Subcutaneous abdominal adipose tissue (tissue), 5 donors: ENCODE results near the gene ULBP3.
"Not testable (repeated sequence)": the region's sequence is repeated elsewhere in the genome, so short reads cannot be mapped to it uniquely, and the experiment has no call there.

Experiments used
- H3K27ac ChIP-seq: one replicate; pipeline ENCODE4 v1.7.0; 2013; ENCODE audit warnings: low read depth, mild to moderate bottlenecking, inconsistent platforms, low read length, moderate library complexity
- H3K27me3 ChIP-seq, 5 donors: one replicate each; pipeline ENCODE4 v1.7.0; 2013; ENCODE audit warnings: low read length in 5 of 5, inconsistent platforms in 1 of 5; ENCODE audit not compliant: control insufficient read depth in 5 of 5, insufficient read depth in 4 of 5
- H3K36me3 ChIP-seq, 5 donors: one replicate each; pipeline ENCODE4 v1.7.0; 2013; ENCODE audit warnings: low read length in 5 of 5; ENCODE audit not compliant: control insufficient read depth in 5 of 5, insufficient read depth in 5 of 5
- H3K4me1 ChIP-seq, 5 donors: one replicate each; pipeline ENCODE4 v1.7.0; 2013; ENCODE audit warnings: low read length in 5 of 5, mild to moderate bottlenecking in 3 of 5, moderate library complexity in 1 of 5; ENCODE audit not compliant: control insufficient read depth in 5 of 5, insufficient read depth in 5 of 5
- H3K4me3 ChIP-seq, 5 donors: one replicate each; pipeline ENCODE4 v1.7.0; 2013; ENCODE audit warnings: low read length in 5 of 5, low read depth in 1 of 5
- H3K9ac ChIP-seq, 5 donors: one replicate each; pipeline ENCODE4 v1.7.0; 2013; ENCODE audit warnings: low read length in 5 of 5, mild to moderate bottlenecking in 4 of 5, moderate library complexity in 3 of 5
- H3K9me3 ChIP-seq, 5 donors: one replicate each; pipeline ENCODE4 v1.7.0; 2013; ENCODE audit warnings: low read length in 5 of 5; ENCODE audit not compliant: control insufficient read depth in 5 of 5
- donor health status: healthy.
- donor health status: healthy.
- donor health status: healthy.
- donor health status: healthy.
- donor health status: healthy.

The ULBP3 gene

GRCh38 chr6:150063640-150064039, 5.3 kb downstream of the ULBP3 start:
- Histone ChIP-seq H3K9ac (no peak overlapping the region), H3K36me3 (no peaks in the 10 kb centered on the region), H3K27ac (no peak overlapping the region)

GRCh38 chr6:150059973-150060372, 8.9 kb downstream of the ULBP3 start:
- H3K27me3 ChIP-seq: peaks cover 5 to 10% (median 8%) of the 10 kb centered on the region in 5 donors
- not testable (repeated sequence) for H3K27ac ChIP-seq, H3K4me3 ChIP-seq, H3K9ac ChIP-seq, H3K9me3 ChIP-seq, H3K36me3 ChIP-seq
- H3K4me1 ChIP-seq: peaks cover 0 to 11% (median 2%) of the 10 kb centered on the region in 5 donors

More at GRCh38 chr6:150063640-150064039, 5.3 kb downstream of the ULBP3 start:
- peaks cover 3 to 18% (median 7%) of the 10 kb centered on the region in 5 donors for H3K4me1 ChIP-seq
- H3K27me3 ChIP-seq: peaks cover 0 to 6% (median 0%) of the 10 kb centered on the region in 5 donors
- no peaks in the 10 kb centered on the region for H3K9me3 ChIP-seq
- H3K4me3 ChIP-seq: no peak overlapping the region

- H3K4me3 ChIP-seq: no peak overlapping the region
- H3K9ac ChIP-seq: no peak overlapping the region
- H3K27ac ChIP-seq: no peak overlapping the region
- no peaks in the 10 kb centered on the region for H3K36me3 ChIP-seq
- peaks cover 0 to 11% (median 2%) of the 10 kb centered on the region in 5 donors for H3K4me1 ChIP-seq
- H3K9me3 ChIP-seq: no peaks in the 10 kb centered on the region
- H3K27me3 ChIP-seq: peaks cover 8 to 17% (median 14%) of the 10 kb centered on the region in 5 donors
Measured at GRCh38 chr6:150058986-150059385, 9.9 kb downstream of the ULBP3 start.

- Histone ChIP-seq H3K27ac (no peak overlapping the region), H3K9me3 (no peaks in the 10 kb centered on the region), H3K36me3 (no peaks in the 10 kb centered on the region), H3K4me1 (peaks cover 0 to 11% (median 2%) of the 10 kb centered on the region in 5 donors), H3K4me3 (no peak overlapping the region), H3K27me3 (peaks cover 8 to 23% (median 20%) of the 10 kb centered on the region in 5 donors), H3K9ac (no peak overlapping the region)
Measured at GRCh38 chr6:150058231-150058792, 10.6 kb downstream of the ULBP3 start.

- Histone ChIP-seq H3K27ac (no peak overlapping the region), H3K4me1 (peaks cover 0 to 11% (median 2%) of the 10 kb centered on the region in 5 donors), H3K9me3 (no peaks in the 10 kb centered on the region), H3K9ac (no peak overlapping the region), H3K27me3 (peaks cover 8 to 29% (median 25%) of the 10 kb centered on the region in 5 donors), H3K36me3 (no peaks in the 10 kb centered on the region), H3K4me3 (no peak overlapping the region)
Measured at GRCh38 chr6:150057501-150057951, 11.4 kb downstream of the ULBP3 start.

- H3K4me3 ChIP-seq: no peak overlapping the region
- no peaks in the 10 kb centered on the region for H3K9me3 ChIP-seq
- H3K36me3 ChIP-seq: no peaks in the 10 kb centered on the region
- no peak overlapping the region for H3K9ac ChIP-seq
- peaks cover 0 to 11% (median 2%) of the 10 kb centered on the region in 5 donors for H3K4me1 ChIP-seq
- no peak overlapping the region for H3K27ac ChIP-seq
- peaks cover 8 to 33% (median 28%) of the 10 kb centered on the region in 5 donors for H3K27me3 ChIP-seq
Measured at GRCh38 chr6:150056916-150057315, 12.0 kb downstream of the ULBP3 start.

- H3K27me3 ChIP-seq: peaks cover 8 to 33% (median 28%) of the 10 kb centered on the region in 5 donors
- no peak overlapping the region for H3K9ac ChIP-seq
- no peaks in the 10 kb centered on the region for H3K36me3 ChIP-seq
- H3K4me3 ChIP-seq: no peak overlapping the region
- no peaks in the 10 kb centered on the region for H3K9me3 ChIP-seq
- peaks cover 0 to 11% (median 2%) of the 10 kb centered on the region in 5 donors for H3K4me1 ChIP-seq
- no peak overlapping the region for H3K27ac ChIP-seq
Measured at GRCh38 chr6:150056156-150056555, 12.8 kb downstream of the ULBP3 start.

GRCh38 chr6:150055131-150055530, 13.8 kb downstream of the ULBP3 start:
- Histone ChIP-seq H3K27ac (no peak overlapping the region), H3K27me3 (peaks cover 8 to 33% (median 28%) of the 10 kb centered on the region in 5 donors)

GRCh38 chr6:150053450-150053849, 15.5 kb downstream of the ULBP3 start:
- Histone ChIP-seq H3K36me3 (no peaks in the 10 kb centered on the region), H3K27ac (no peak overlapping the region), H3K9ac (no peak overlapping the region), H3K4me3 (no peak overlapping the region), H3K9me3 (no peaks in the 10 kb centered on the region), H3K4me1 (no peaks in the 10 kb centered on the region), H3K27me3 (peaks cover 8 to 33% (median 25%) of the 10 kb centered on the region in 5 donors)

More at GRCh38 chr6:150055131-150055530, 13.8 kb downstream of the ULBP3 start:
- Histone ChIP-seq H3K9me3 (no peaks in the 10 kb centered on the region), H3K4me1 (peaks cover 0 to 7% (median 0%) of the 10 kb centered on the region in 5 donors), H3K36me3 (no peaks in the 10 kb centered on the region), H3K9ac (no peak overlapping the region), H3K4me3 (no peak overlapping the region)

- H3K36me3 ChIP-seq: no peaks in the 10 kb centered on the region
- H3K27ac ChIP-seq: no peak overlapping the region
- H3K4me3 ChIP-seq: no peak overlapping the region
- H3K27me3 ChIP-seq: peaks cover 4 to 29% (median 20%) of the 10 kb centered on the region in 5 donors
- H3K9me3 ChIP-seq: no peaks in the 10 kb centered on the region
- no peak overlapping the region for H3K9ac ChIP-seq
- no peaks in the 10 kb centered on the region for H3K4me1 ChIP-seq
Measured at GRCh38 chr6:150050846-150051245, 18.1 kb downstream of the ULBP3 start.
